Prostate gland (tissue), 2 donors: ENCODE data around the gene GTPBP3.

ENCODE experiments used
- CTCF ChIP-seq, 4 experiments: fragments of 200-600 bp in 2 of 4; fragments of 450-650 bp in 2 of 4; sonication (generic) in 2 of 4; IDR thresholded peaks; 1 replicate in 3 of 4; 2 replicates in 1 of 4; pipeline ENCODE4 v1.5.1; 2016 to 2019; ENCODE audit warnings: antibody characterized with exemption in 4 of 4, mild to moderate bottlenecking in 2 of 4, moderate library complexity in 2 of 4
- POLR2AphosphoS5 ChIP-seq: sonication (generic); formaldehyde crosslinking; IDR thresholded peaks from one replicate; pipeline ENCODE4 v1.6.1; 2017; ENCODE audit warnings: antibody characterized with exemption

GRCh38 chr19:17351815-17352435 is 14.6 kb downstream of the GTPBP3 start:
- TF ChIP-seq POLR2AphosphoS5, result no peak
- TF ChIP-seq CTCF (IDR thresholded peaks at IDR 0.05), result no peak
